GM19372 (cell line): ENCODE measurements around the gene GEMIN5.

ENCODE experiments used
- ATAC-seq: cut with Tn5 transposase; IDR thresholded peaks from one replicate; pipeline ENCODE4 v1.9.1; 2021; ENCODE audit warnings: mild to moderate bottlenecking, low read depth, moderate library complexity; ENCODE audit not compliant: unreplicated experiment

The GEMIN5 gene

GRCh38 chr5:154892369-154892771 is 45.6 kb downstream of the GEMIN5 start:
- ATAC-seq, result no peak

GRCh38 chr5:154885439-154885838 is 52.6 kb downstream of the GEMIN5 start:
- no peak for ATAC-seq

- no peak for ATAC-seq
Observed at GRCh38 chr5:154884424-154884823, 53.6 kb downstream of the GEMIN5 start.

- no peak for ATAC-seq
Observed at GRCh38 chr5:154881986-154882385, 56.0 kb downstream of the GEMIN5 start.

GRCh38 chr5:154878642-154879335 is 59.2 kb downstream of the GEMIN5 start:
- ATAC-seq, result no peak

- no peak for ATAC-seq
Observed at GRCh38 chr5:154873791-154874331, 64.2 kb downstream of the GEMIN5 start.

- no peak for ATAC-seq
Observed at GRCh38 chr5:154871734-154872133, 66.3 kb downstream of the GEMIN5 start.

- ATAC-seq, result no peak
Observed at GRCh38 chr5:154868702-154869101, 69.3 kb downstream of the GEMIN5 start.

GRCh38 chr5:154866841-154867240 is 71.2 kb downstream of the GEMIN5 start:
- no peak for ATAC-seq

- no peak for ATAC-seq
Observed at GRCh38 chr5:154865466-154866184, 72.4 kb downstream of the GEMIN5 start.

- no peak for ATAC-seq
Observed at GRCh38 chr5:154863291-154864080, 74.5 kb downstream of the GEMIN5 start.

GRCh38 chr5:154862766-154863165 is 75.2 kb downstream of the GEMIN5 start:
- ATAC-seq, result no peak

GRCh38 chr5:154861946-154862345 is 76.1 kb downstream of the GEMIN5 start:
- ATAC-seq, result no peak

GRCh38 chr5:154860765-154861164 is 77.2 kb downstream of the GEMIN5 start:
- no peak for ATAC-seq

GRCh38 chr5:154860123-154860522 is 77.9 kb downstream of the GEMIN5 start:
- no peak for ATAC-seq

GRCh38 chr5:154858972-154859871 is 78.8 kb downstream of the GEMIN5 start:
- no peak for ATAC-seq

GRCh38 chr5:154858297-154858971 is 79.6 kb downstream of the GEMIN5 start, which contains the start of gene CNOT8:
CNOT8 (plus strand) TSS chr5:154858627; CDS start chr5:154863279, 4,652 bp downstream.
- ATAC-seq, result peak; percentile 71

- peak; percentile 61 for ATAC-seq
Observed at GRCh38 chr5:154857530-154858296, 80.3 kb downstream of the GEMIN5 start.

- no peak for ATAC-seq
Observed at GRCh38 chr5:154851351-154851750, 86.7 kb downstream of the GEMIN5 start.
